Ovary (tissue), 10 donors: ENCODE measurements around the gene LTB. TPM values are rescaled to one million over a fixed set of nuclear protein-coding genes. Genes with fewer than 3 reads are reported as not detected.
A peak's percentile ranks its signal among the peaks of the same experiment; 100 is the strongest.

Experiments
- DNase-seq, 5 donors: peaks; one replicate each; pipeline ENCODE4 v3.0.0-alpha.2; 2019 to 2020
- H3K27ac ChIP-seq, 2 donors: fragments of 200-600 bp; one replicate each; pipeline versions ENCODE4 v1.5.1 to v1.8.0; 2019 to 2022
- H3K27me3 ChIP-seq: fragments of 200-600 bp; one replicate; pipeline ENCODE4 v1.8.0; 2022
- H3K36me3 ChIP-seq: fragments of 200-600 bp; sonication (generic); one replicate; pipeline ENCODE4 v1.5.1; 2019
- H3K4me1 ChIP-seq: one replicate; pipeline ENCODE4 v1.8.1; 2013; ENCODE audit warnings: mild to moderate bottlenecking, moderate library complexity; ENCODE audit not compliant: insufficient read depth
- H3K4me3 ChIP-seq: fragments of 200-600 bp; sonication (generic); one replicate; pipeline ENCODE4 v1.5.1; 2017
- H3K9me3 ChIP-seq, 2 donors: fragments of 200-600 bp in 1 of 2; sonication (generic) in 1 of 2; one replicate each; pipeline versions ENCODE4 v1.5.1 to v1.8.1; 2013 to 2019; ENCODE audit warnings: mild to moderate bottlenecking in 1 of 2, moderate library complexity in 1 of 2
- EP300 ChIP-seq: sonication (generic); formaldehyde crosslinking; IDR thresholded peaks from one replicate; pipeline ENCODE4 v1.6.1; 2017; ENCODE audit warnings: antibody characterized with exemption
- POLR2A ChIP-seq: fragments of 450-650 bp; IDR thresholded peaks from one replicate; pipeline ENCODE4 v1.6.1; 2017; ENCODE audit warnings: antibody characterized with exemption, mild to moderate bottlenecking, moderate library complexity
- WGBS, 3 donors: extraction: QIAGEN DNeasy Blood & Tissue Kit in 1 of 3; methylation state at CpG; one replicate each; pipeline versions ENCODE4 v1.1.5 to v1.1.7; 2013 to 2017; 5-methylcytosine and 5-hydroxymethylcytosine counted together
- intact Hi-C, 4 donors: fragments of 100-400 bp; cut with DNase I; formaldehyde crosslinking; loops; one replicate each; pipeline versions ENCODE4 v1.11.0 to v1.15.1; 2022 to 2023
- long read RNA-seq, 3 donors: library from polyadenylated mRNA in 2 of 3; unstranded in 2 of 3; transcript quantifications; one replicate each; pipeline ENCODE4 v2.0.0 and lab custom pipeline, GENCODE V29; 2021 to 2026
- polyA plus RNA-seq, 2 donors: library from polyadenylated mRNA; stranded (reverse); fragments of 200-250 nt in 1 of 2; fragments of 350-450 nt in 1 of 2; fragmentation: Illumina TruSeq in 1 of 2; extraction: RNeasy Lipid Tissue Mini Kit (QIAGEN cat#74804) in 1 of 2; gene quantifications; one replicate each; pipeline ENCODE4 v1.2.3, GENCODE V29; 2013 to 2014
- total RNA-seq, 7 donors: library from RNA; depleted of rRNA in 2 of 7; stranded (reverse); fragments of >200 nt in 2 of 7; fragmentation: NEBNext Ultra II Directional in 3 of 7; extraction: Animal tissue kit (Norgen Biotek cat#: 25700) in 3 of 7; gene quantifications; one replicate each; pipeline versions ENCODE4 v1.1.0 to v1.2.4, GENCODE V29; 2016 to 2023
- TF ChIP-seq, protein P1 (sequence below), 3 donors: fragments of 450-650 bp in 2 of 3; fragments of 200-600 bp in 1 of 3; IDR thresholded peaks; one replicate each; pipeline versions ENCODE4 v1.5.1 to v1.8.0; 2016 to 2022; ENCODE audit warnings: antibody characterized with exemption in 3 of 3, mild to moderate bottlenecking in 1 of 3
- donor health status: DM: no; HTN: no; CAD: no; lungs with moderate emphysema.
- donor health status: DM: no; HTN: no; CAD: no.
- donor health status: Bipolar disorder and iron deficiency.
- donor health status: DM: yes; HTN: yes; CAD: no.
- donor health status: DM: no; HTN: no; CAD: no.
- donor health status: DM: yes; HTN: yes; CAD: no.

LTB gene, protein sequence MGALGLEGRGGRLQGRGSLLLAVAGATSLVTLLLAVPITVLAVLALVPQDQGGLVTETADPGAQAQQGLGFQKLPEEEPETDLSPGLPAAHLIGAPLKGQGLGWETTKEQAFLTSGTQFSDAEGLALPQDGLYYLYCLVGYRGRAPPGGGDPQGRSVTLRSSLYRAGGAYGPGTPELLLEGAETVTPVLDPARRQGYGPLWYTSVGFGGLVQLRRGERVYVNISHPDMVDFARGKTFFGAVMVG
- 1 to 10 TPM in 1 of 7 donors, under 1 TPM in 3, not detected in 3; 0.42 to 1.8 (median 0.62) TPM for total RNA-seq
- under 1 TPM; 0.48 to 0.73 TPM for polyA plus RNA-seq
- long read RNA-seq, donor 1 = 0 reads
- long read RNA-seq, donor 2 = 0 reads
- long read RNA-seq, donor 3, partial matches to known transcripts = 0 of 1 reads
- long read RNA-seq, donor 3, other reads (novel, unspliced or antisense) = 1 of 1 reads

DNA sequence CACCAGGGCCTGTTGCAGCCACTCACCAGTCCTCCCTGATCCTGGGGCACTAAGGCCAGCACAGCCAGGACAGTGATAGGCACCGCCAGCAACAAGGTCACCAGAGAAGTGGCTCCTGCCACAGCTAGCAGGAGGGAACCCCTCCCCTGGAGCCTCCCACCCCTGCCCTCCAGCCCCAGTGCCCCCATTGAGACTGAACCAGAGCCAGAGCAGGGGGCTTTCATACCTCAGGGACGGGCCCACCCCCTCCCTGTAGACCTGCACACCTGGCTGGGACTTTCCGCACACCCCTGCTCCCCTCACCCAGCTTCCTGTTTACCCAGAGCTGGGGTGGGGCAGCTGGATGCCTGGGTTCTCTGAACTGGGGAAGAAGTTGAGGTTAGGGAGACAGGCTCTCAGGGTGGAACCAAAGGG lies at the start of gene LTB:
TSS of gene LTB (minus strand) at position 195 of the 414 bp plus-strand sequence. CDS start at position 188, 7 bp downstream.
- WGBS, 3 donors = 76 to 86% (median 84%) methylated on average over 3 of the region's 3 CpGs
- no peaks in the 10 kb centered on the region for H3K27me3 ChIP-seq
- H3K4me1 ChIP-seq = peaks cover 5% of the 10 kb centered on the region
- no peaks in the 10 kb centered on the region for H3K36me3 ChIP-seq
- no peaks in the 10 kb centered on the region for H3K9me3 ChIP-seq
- intact Hi-C loops = loop anchor here in 1 of 4 donors (5.0 kb wide), 1 partner anchor 35 kb away; the partner anchor contains the start of genes ATP6V1G2 and NFKBIL1
- DNase-seq = no peak
- H3K4me3 ChIP-seq = peak within 1 kb of the TSS; percentile 68
- TF ChIP-seq POLR2A (no peak), EP300 (no peak)
- TF ChIP-seq, protein P1, sequence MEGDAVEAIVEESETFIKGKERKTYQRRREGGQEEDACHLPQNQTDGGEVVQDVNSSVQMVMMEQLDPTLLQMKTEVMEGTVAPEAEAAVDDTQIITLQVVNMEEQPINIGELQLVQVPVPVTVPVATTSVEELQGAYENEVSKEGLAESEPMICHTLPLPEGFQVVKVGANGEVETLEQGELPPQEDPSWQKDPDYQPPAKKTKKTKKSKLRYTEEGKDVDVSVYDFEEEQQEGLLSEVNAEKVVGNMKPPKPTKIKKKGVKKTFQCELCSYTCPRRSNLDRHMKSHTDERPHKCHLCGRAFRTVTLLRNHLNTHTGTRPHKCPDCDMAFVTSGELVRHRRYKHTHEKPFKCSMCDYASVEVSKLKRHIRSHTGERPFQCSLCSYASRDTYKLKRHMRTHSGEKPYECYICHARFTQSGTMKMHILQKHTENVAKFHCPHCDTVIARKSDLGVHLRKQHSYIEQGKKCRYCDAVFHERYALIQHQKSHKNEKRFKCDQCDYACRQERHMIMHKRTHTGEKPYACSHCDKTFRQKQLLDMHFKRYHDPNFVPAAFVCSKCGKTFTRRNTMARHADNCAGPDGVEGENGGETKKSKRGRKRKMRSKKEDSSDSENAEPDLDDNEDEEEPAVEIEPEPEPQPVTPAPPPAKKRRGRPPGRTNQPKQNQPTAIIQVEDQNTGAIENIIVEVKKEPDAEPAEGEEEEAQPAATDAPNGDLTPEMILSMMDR (IDR thresholded peaks at IDR 0.05) = no peak
- peak within 1 kb of the TSS in 1 of 2 donors; percentile 70 for H3K27ac ChIP-seq

DNA sequence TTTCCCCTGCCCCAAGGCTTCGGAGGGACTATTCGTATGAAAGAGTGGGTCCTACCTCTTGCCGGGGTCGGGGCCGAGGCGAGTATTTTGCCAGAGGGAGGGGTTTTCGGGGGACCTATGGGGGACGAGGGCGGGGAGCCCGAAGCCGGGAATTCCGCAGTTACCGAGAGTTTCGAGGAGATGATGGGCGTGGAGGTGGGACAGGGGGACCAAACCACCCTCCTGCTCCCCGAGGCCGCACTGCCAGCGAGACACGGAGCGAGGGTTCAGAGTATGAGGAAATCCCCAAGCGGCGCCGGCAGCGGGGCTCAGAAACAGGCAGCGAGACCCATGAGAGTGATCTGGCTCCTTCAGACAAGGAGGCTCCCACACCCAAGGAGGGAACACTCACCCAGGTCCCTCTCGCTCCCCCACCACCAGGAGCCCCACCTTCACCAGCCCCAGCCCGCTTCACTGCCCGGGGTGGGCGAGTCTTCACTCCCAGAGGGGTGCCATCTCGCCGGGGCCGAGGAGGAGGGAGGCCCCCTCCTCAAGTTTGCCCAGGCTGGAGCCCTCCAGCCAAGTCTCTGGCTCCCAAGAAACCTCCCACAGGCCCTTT lies 49.6 kb upstream of the LTB start:
- no peaks in the 10 kb centered on the region for H3K27me3 ChIP-seq
- 79 to 81% (median 81%) methylated on average over 31 to 32 of the region's 32 CpGs for WGBS, 3 donors
- H3K27ac ChIP-seq = no peak overlapping the region
- TF ChIP-seq, protein P1 (IDR thresholded peaks at IDR 0.05) = no peak
- TF ChIP-seq EP300 (no peak), POLR2A (no peak)
- intact Hi-C loops = no loop called here
- no peak for DNase-seq
- peaks cover 3% of the 10 kb centered on the region for H3K36me3 ChIP-seq
- no peak overlapping the region for H3K4me3 ChIP-seq
- H3K4me1 ChIP-seq = no peaks in the 10 kb centered on the region
- H3K9me3 ChIP-seq = no peaks in the 10 kb centered on the region

DNA sequence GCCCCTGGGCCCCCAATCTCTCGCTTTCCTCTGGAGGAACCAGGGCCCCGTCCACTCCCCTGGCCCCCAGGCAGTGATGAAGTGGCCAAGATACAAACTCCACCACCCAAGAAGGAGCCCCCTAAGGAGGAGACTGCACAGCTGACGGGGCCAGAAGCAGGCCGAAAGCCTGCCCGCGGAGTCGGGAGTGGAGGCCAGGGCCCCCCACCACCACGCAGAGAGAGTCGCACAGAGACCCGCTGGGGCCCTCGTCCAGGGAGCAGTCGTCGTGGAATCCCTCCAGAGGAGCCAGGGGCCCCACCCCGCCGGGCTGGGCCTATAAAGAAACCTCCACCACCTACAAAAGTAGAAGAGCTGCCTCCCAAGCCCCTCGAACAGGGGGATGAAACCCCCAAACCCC lies 49.0 kb upstream of the LTB start:
- 71 to 78% (median 72%) methylated on average over 14 to 16 of the region's 16 CpGs for WGBS, 3 donors
- TF ChIP-seq EP300 (no peak), POLR2A (no peak)
- TF ChIP-seq, protein P1 (IDR thresholded peaks at IDR 0.05) = no peak
- intact Hi-C loops = no loop called here

DNA sequence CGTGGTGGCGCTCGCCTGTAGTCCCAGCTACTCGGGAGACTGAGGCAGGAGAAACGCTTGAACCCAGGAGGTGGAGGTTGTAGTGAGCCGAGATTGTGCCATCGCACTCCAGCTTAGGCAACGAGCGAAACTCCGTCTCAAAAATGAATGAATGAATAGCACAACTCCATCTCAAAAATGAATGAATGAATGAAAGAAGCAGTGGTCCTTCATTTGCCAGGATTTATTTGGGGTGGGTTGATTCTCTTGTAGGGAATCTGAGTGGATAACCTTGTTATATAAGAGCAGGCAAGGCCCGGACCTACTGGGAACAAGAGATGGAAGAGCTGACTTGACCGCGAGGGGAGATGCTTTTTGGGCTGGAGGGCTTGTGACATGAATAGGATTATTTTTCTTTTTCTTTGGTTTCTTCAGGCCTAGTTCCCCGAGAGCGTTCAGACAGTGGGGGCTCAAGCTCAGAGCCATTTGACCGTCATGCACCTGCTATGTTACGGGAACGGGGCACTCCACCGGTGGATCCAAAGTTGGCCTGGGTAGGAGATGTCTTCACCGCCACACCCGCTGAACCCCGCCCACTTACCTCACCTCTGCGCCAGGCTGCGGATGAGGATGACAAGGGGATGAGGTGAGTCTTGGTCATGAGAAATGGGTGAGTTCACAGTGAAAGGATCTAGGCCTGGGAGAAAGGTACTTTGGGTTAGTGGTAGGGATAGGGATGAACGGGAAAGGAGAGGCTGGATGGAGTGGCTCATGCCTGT lies 48.1 kb upstream of the LTB start:
- no peak for DNase-seq
- TF ChIP-seq POLR2A = no peak
- TF ChIP-seq, protein P1 (IDR thresholded peaks at IDR 0.05) = no peak
- no peak for TF ChIP-seq EP300
- Histone ChIP-seq H3K27ac (no peak overlapping the region), H3K4me3 (no peak overlapping the region), H3K27me3 (no peaks in the 10 kb centered on the region), H3K4me1 (no peaks in the 10 kb centered on the region), H3K9me3 (no peaks in the 10 kb centered on the region), H3K36me3 (peaks cover 3% of the 10 kb centered on the region)
- intact Hi-C loops = no loop called here
- WGBS, 3 donors = 87 to 90% (median 87%) methylated on average over 25 of the region's 25 CpGs

More for the DNA sequence above, 49.0 kb upstream of the LTB start:
- H3K4me1 ChIP-seq = no peaks in the 10 kb centered on the region
- DNase-seq = no peak
- no peak overlapping the region for H3K4me3 ChIP-seq
- H3K27me3 ChIP-seq = no peaks in the 10 kb centered on the region
- H3K36me3 ChIP-seq = peaks cover 3% of the 10 kb centered on the region
- H3K9me3 ChIP-seq = no peaks in the 10 kb centered on the region
- H3K27ac ChIP-seq = no peak overlapping the region
